GM12891 (cell line): ENCODE results near the gene RBM6.

Experiments used
- POLR2A ChIP-seq: IDR thresholded peaks from 2 replicates; pipeline ENCODE4 v1.6.1; 2011; ENCODE audit warnings: low read depth, low read length, control low read depth
- POLR2AphosphoS5 ChIP-seq: IDR thresholded peaks from 2 replicates; pipeline ENCODE4 v1.6.1; 2011; ENCODE audit warnings: low read depth, low read length, control low read depth
- POU2F2 ChIP-seq: IDR thresholded peaks from 2 replicates; pipeline ENCODE4 v1.6.1; 2011; ENCODE audit warnings: low read depth, mild to moderate bottlenecking, control low read depth, low read length, moderate library complexity
- SPI1 ChIP-seq: IDR thresholded peaks from 2 replicates; pipeline ENCODE4 v1.6.1; 2011; ENCODE audit warnings: low read depth, low read length, control low read depth
- TAF1 ChIP-seq: IDR thresholded peaks from 2 replicates; pipeline ENCODE4 v1.6.1; 2011; ENCODE audit warnings: low read depth, low read length, control low read depth

- TF ChIP-seq POLR2AphosphoS5 (no peak), TAF1 (no peak), POLR2A (no peak), SPI1 (no peak), POU2F2 (no peak)
Observed at GRCh38 chr3:50003216-50003615, 63.3 kb downstream of the RBM6 start.
